Testis (tissue), 3 donors: Measurements from ENCODE around the gene SPRR2E. TPM values are rescaled to one million over a fixed set of nuclear protein-coding genes. Genes with fewer than 3 reads are reported as not detected.
A peak's percentile ranks its signal among the peaks of the same experiment; 100 is the strongest.
"Not testable (repeated sequence)": the region's sequence is repeated elsewhere in the genome, so short reads cannot be mapped to it uniquely, and the experiment has no call there.

Source experiments
- DNase-seq: peaks from one replicate; pipeline ENCODE4 v3.0.0-alpha.2; 2019
- H3K27ac ChIP-seq, 2 donors: fragments of 200-600 bp; sonication (generic); one replicate each; pipeline ENCODE4 v1.5.1; 2019
- H3K27me3 ChIP-seq: fragments of 200-600 bp; sonication (generic); one replicate; pipeline ENCODE4 v1.5.1; 2019
- H3K36me3 ChIP-seq: fragments of 200-600 bp; sonication (generic); one replicate; pipeline ENCODE4 v1.5.1; 2017; ENCODE audit warnings: low read depth; ENCODE audit errors: missing control alignments
- H3K4me1 ChIP-seq: fragments of 200-600 bp; sonication (generic); one replicate; pipeline ENCODE4 v1.5.1; 2019
- H3K4me3 ChIP-seq, 2 donors: fragments of 200-600 bp; sonication (generic); one replicate each; pipeline ENCODE4 v1.5.1; 2017 to 2019
- H3K9me3 ChIP-seq: fragments of 200-600 bp; sonication (generic); one replicate; pipeline ENCODE4 v1.5.1; 2017
- CTCF ChIP-seq, 3 experiments: fragments of 450-650 bp in 2 of 3; fragments of 200-600 bp in 1 of 3; sonication (generic) in 1 of 3; IDR thresholded peaks; one replicate each; pipeline ENCODE4 v1.5.1; 2016 to 2019; ENCODE audit warnings: antibody characterized with exemption in 3 of 3, mild to moderate bottlenecking in 2 of 3, moderate library complexity in 1 of 3
- POLR2A ChIP-seq: fragments of 450-650 bp; IDR thresholded peaks from one replicate; pipeline ENCODE4 v1.6.1; 2017; ENCODE audit warnings: antibody characterized with exemption, mild to moderate bottlenecking, moderate library complexity
- WGBS, 2 donors: methylation state at CpG; one replicate each; pipeline ENCODE4 v1.1.5; 2018; 5-methylcytosine and 5-hydroxymethylcytosine counted together
- intact Hi-C: fragments of 100-400 bp; cut with DNase I; formaldehyde crosslinking; loops from one replicate; pipeline ENCODE4 v1.15.1; 2023; ENCODE audit warnings: low total_unique reads
- polyA plus RNA-seq: library from polyadenylated mRNA; stranded (reverse); fragments of 350-450 nt; fragmentation: Illumina TruSeq; extraction: RNeasy Lipid Tissue Mini Kit (QIAGEN cat#74804); gene quantifications from one replicate; pipeline ENCODE4 v1.2.3, GENCODE V29; 2014; ENCODE audit warnings: low read depth, low replicate concordance; ENCODE audit not compliant: insufficient read depth
- total RNA-seq, 2 donors: library from RNA; depleted of rRNA; stranded (reverse); fragments of >200 nt; gene quantifications; one replicate each; pipeline ENCODE4 v1.2.3, GENCODE V29; 2016

SPRR2E gene
- total and polyA plus RNA-seq, 3 donors from 2014 or later = 1.4 TPM; not detected in 2

GRCh38 chr1:153133267-153133666 lies 38.9 kb upstream of the SPRR2E start:
- TF ChIP-seq CTCF (IDR thresholded peaks at IDR 0.05) = no peak
- TF ChIP-seq POLR2A = no peak
- Histone ChIP-seq H3K27me3 (no peaks in the 10 kb centered on the region), H3K36me3 (no peaks in the 10 kb centered on the region), H3K9me3 (no peaks in the 10 kb centered on the region), H3K4me1 (no peaks in the 10 kb centered on the region), H3K4me3 (no peak overlapping the region), H3K27ac (no peak overlapping the region)
- DNase-seq = no peak
- intact Hi-C loops = no loop called here
- 91 to 100% methylated on average over 1 of the region's 1 CpG for WGBS, 2 donors

- intact Hi-C loops, DNase-seq, H3K4me1 ChIP-seq, H3K36me3 ChIP-seq, H3K27ac ChIP-seq, H3K4me3 ChIP-seq, H3K27me3 ChIP-seq, H3K9me3 ChIP-seq: not testable (repeated sequence)
- 86 to 96% methylated on average over 4 of the region's 4 CpGs for WGBS, 2 donors
Measured at GRCh38 chr1:153128688-153129087, 34.4 kb upstream of the SPRR2E start.

GRCh38 chr1:153127296-153127695 lies 33.0 kb upstream of the SPRR2E start:
- DNase-seq = no peak
- no peak overlapping the region for H3K4me3 ChIP-seq
- H3K27me3 ChIP-seq = no peaks in the 10 kb centered on the region
- H3K4me1 ChIP-seq = no peaks in the 10 kb centered on the region
- 87 to 89% methylated on average over 2 of the region's 2 CpGs for WGBS, 2 donors
- no peak overlapping the region for H3K27ac ChIP-seq
- no peaks in the 10 kb centered on the region for H3K9me3 ChIP-seq
- intact Hi-C loops = no loop called here
- H3K36me3 ChIP-seq = no peaks in the 10 kb centered on the region
- TF ChIP-seq CTCF (IDR thresholded peaks at IDR 0.05) (no peak), POLR2A (no peak)

GRCh38 chr1:153125536-153125935 lies 31.2 kb upstream of the SPRR2E start:
- intact Hi-C loops = no loop called here
- H3K4me1 ChIP-seq = no peaks in the 10 kb centered on the region
- TF ChIP-seq CTCF (IDR thresholded peaks at IDR 0.05) (no peak), POLR2A (no peak)

GRCh38 chr1:153123793-153124192 lies 29.5 kb upstream of the SPRR2E start:
- H3K27me3 ChIP-seq, H3K4me1 ChIP-seq, H3K36me3 ChIP-seq, DNase-seq, H3K9me3 ChIP-seq, intact Hi-C loops, H3K4me3 ChIP-seq, H3K27ac ChIP-seq: not testable (repeated sequence)
- 72 to 83% methylated on average over 8 of the region's 8 CpGs for WGBS, 2 donors

More at GRCh38 chr1:153125536-153125935, 31.2 kb upstream of the SPRR2E start:
- H3K27ac ChIP-seq = no peak overlapping the region
- H3K9me3 ChIP-seq = no peaks in the 10 kb centered on the region
- no peak for DNase-seq
- H3K27me3 ChIP-seq = no peaks in the 10 kb centered on the region
- no peaks in the 10 kb centered on the region for H3K36me3 ChIP-seq
- WGBS, 2 donors = 91 to 94% methylated on average over 1 of the region's 1 CpG
- H3K4me3 ChIP-seq = no peak overlapping the region

- Histone ChIP-seq H3K27me3 (no peaks in the 10 kb centered on the region), H3K27ac (no peak overlapping the region), H3K4me3 (no peak overlapping the region), H3K36me3 (no peaks in the 10 kb centered on the region), H3K4me1 (peaks cover 6% of the 10 kb centered on the region), H3K9me3 (no peaks in the 10 kb centered on the region)
- 20 to 28% methylated on average over 3 of the region's 3 CpGs for WGBS, 2 donors
- intact Hi-C loops = no loop called here
- DNase-seq = peak; percentile 49
- TF ChIP-seq CTCF (IDR thresholded peaks at IDR 0.05) = no peak
- TF ChIP-seq POLR2A = no peak
Measured at GRCh38 chr1:153122831-153123421, 28.6 kb upstream of the SPRR2E start.
